ENCODE measurements around the gene CRTAP.
"Not testable (repeated sequence)": the region's sequence is repeated elsewhere in the genome, so short reads cannot be mapped to it uniquely, and the experiment has no call there.

Gene CRTAP

GRCh38 chr3:33113772-33114621, at the start of gene CRTAP:
TSS of gene CRTAP (plus strand) at chr3:33114014. CDS start at chr3:33114078, 64 bp downstream.
- DNase-seq (ENCODE audit: low spot score): peak; percentile 96

GRCh38 chr3:33064929-33065328, 48.9 kb upstream of the CRTAP start:
- DNase-seq (ENCODE audit: low spot score): no peak

- DNase-seq (ENCODE audit: low spot score): no peak
These were observed 46.3 kb upstream of the CRTAP start for GRCh38 chr3:33067484-33067883.

- not testable (repeated sequence) for DNase-seq (ENCODE audit: low spot score)
These were observed 44.0 kb upstream of the CRTAP start for GRCh38 chr3:33069862-33070261.

GRCh38 chr3:33071181-33071580, 42.6 kb upstream of the CRTAP start:
- no peak for DNase-seq (ENCODE audit: low spot score)

- DNase-seq (ENCODE audit: low spot score): no peak
These were observed 41.9 kb upstream of the CRTAP start for GRCh38 chr3:33071946-33072345.

- no peak for DNase-seq (ENCODE audit: low spot score)
These were observed 39.4 kb upstream of the CRTAP start for GRCh38 chr3:33074217-33075067.

GRCh38 chr3:33075995-33076394, 37.8 kb upstream of the CRTAP start:
- no peak for DNase-seq (ENCODE audit: low spot score)

GRCh38 chr3:33076952-33077351, 36.9 kb upstream of the CRTAP start:
- DNase-seq (ENCODE audit: low spot score): no peak

- DNase-seq (ENCODE audit: low spot score): no peak
These were observed 35.8 kb upstream of the CRTAP start for GRCh38 chr3:33077976-33078375.

GRCh38 chr3:33079813-33080212, 34.0 kb upstream of the CRTAP start:
- DNase-seq (ENCODE audit: low spot score): not testable (repeated sequence)

- DNase-seq (ENCODE audit: low spot score): no peak
These were observed 32.0 kb upstream of the CRTAP start for GRCh38 chr3:33081812-33082211.

- no peak for DNase-seq (ENCODE audit: low spot score)
These were observed 29.9 kb upstream of the CRTAP start for GRCh38 chr3:33083958-33084357.

- DNase-seq (ENCODE audit: low spot score): no peak
These were observed 25.1 kb upstream of the CRTAP start for GRCh38 chr3:33088691-33089090.

GRCh38 chr3:33089515-33089914, 24.3 kb upstream of the CRTAP start:
- DNase-seq (ENCODE audit: low spot score): no peak

- no peak for DNase-seq (ENCODE audit: low spot score)
These were observed 22.1 kb upstream of the CRTAP start for GRCh38 chr3:33091746-33092145.

GRCh38 chr3:33092496-33093254, 21.1 kb upstream of the CRTAP start:
- no peak for DNase-seq (ENCODE audit: low spot score)

- DNase-seq (ENCODE audit: low spot score): no peak
These were observed 20.0 kb upstream of the CRTAP start for GRCh38 chr3:33093847-33094246.

- DNase-seq (ENCODE audit: low spot score): no peak
These were observed 18.4 kb upstream of the CRTAP start for GRCh38 chr3:33095436-33095835.

- peak; percentile 77 for DNase-seq (ENCODE audit: low spot score)
These were observed 17.5 kb upstream of the CRTAP start for GRCh38 chr3:33096093-33096868.

GRCh38 chr3:33099109-33099645, 14.6 kb upstream of the CRTAP start:
- DNase-seq (ENCODE audit: low spot score): no peak

All from left forelimb (tissue), 1 donor.